HepG2 (cell line): ENCODE data around the gene BLOC1S2.

ENCODE experiments used
- ELF4 ChIP-seq: sonication (generic); formaldehyde crosslinking; IDR thresholded peaks from 2 replicates; pipeline ENCODE4 v1.5.0; 2020; ENCODE audit warnings: missing genetic modification reagents, mild to moderate bottlenecking, moderate library complexity, borderline replicate concordance
- KLF13 ChIP-seq: sonication (generic); formaldehyde crosslinking; IDR thresholded peaks from 2 replicates; pipeline ENCODE4 v1.4.0; 2020; ENCODE audit warnings: mild to moderate bottlenecking, missing genetic modification reagents
- MTA3 ChIP-seq: sonication (generic); formaldehyde crosslinking; IDR thresholded peaks from 2 replicates; pipeline ENCODE4 v1.4.0; 2020; ENCODE audit warnings: missing genetic modification reagents
- POLR2A ChIP-seq, 2 experiments: IDR thresholded peaks; 2 replicates each; pipeline ENCODE4 v1.6.1; 2011; ENCODE audit warnings: low read depth in 2 of 2, low read length in 2 of 2, mild to moderate bottlenecking in 1 of 2, moderate library complexity in 1 of 2; ENCODE audit not compliant: insufficient read depth in 1 of 2
- REL ChIP-seq: sonication (generic); formaldehyde crosslinking; conservative IDR thresholded peaks from 2 replicates; pipeline ENCODE4 v1.8.0; 2022; ENCODE audit warnings: mild to moderate bottlenecking, missing genetic modification reagents, moderate library complexity
- SIN3A ChIP-seq: IDR thresholded peaks from 2 replicates; pipeline ENCODE4 v1.6.1; 2011; ENCODE audit warnings: low read depth, mild to moderate bottlenecking, control low read depth, low read length, borderline replicate concordance
- YY1 ChIP-seq: IDR thresholded peaks from 2 replicates; pipeline ENCODE4 v1.6.1; 2011; ENCODE audit warnings: low read length, low read depth, moderate library complexity, mild to moderate bottlenecking; ENCODE audit not compliant: insufficient read depth, insufficient replicate concordance
- ZFP82 ChIP-seq: sonication (generic); formaldehyde crosslinking; IDR thresholded peaks from 2 replicates; pipeline ENCODE4 v1.5.1; 2020; ENCODE audit warnings: mild to moderate bottlenecking, missing genetic modification reagents, borderline replicate concordance
- TF ChIP-seq, protein P1 (sequence below): sonication (generic); formaldehyde crosslinking; IDR thresholded peaks from 2 replicates; pipeline ENCODE4 v1.5.0; 2020; ENCODE audit warnings: mild to moderate bottlenecking, missing genetic modification reagents, moderate library complexity

- TF ChIP-seq REL (CRISPR knock-in tag) (no peak), SIN3A (no peak), ZFP82 (no peak), KLF13 (CRISPR knock-in tag) (no peak), POLR2A (IDR thresholded peaks at IDR 0.05; ENCODE audit: insufficient read depth in 1 of 2, low read depth in 2 of 2, low read length in 2 of 2) (no peak), YY1 (no peak), MTA3 (CRISPR knock-in tag) (no peak), ELF4 (CRISPR knock-in tag) (no peak)
- TF ChIP-seq, protein P1, sequence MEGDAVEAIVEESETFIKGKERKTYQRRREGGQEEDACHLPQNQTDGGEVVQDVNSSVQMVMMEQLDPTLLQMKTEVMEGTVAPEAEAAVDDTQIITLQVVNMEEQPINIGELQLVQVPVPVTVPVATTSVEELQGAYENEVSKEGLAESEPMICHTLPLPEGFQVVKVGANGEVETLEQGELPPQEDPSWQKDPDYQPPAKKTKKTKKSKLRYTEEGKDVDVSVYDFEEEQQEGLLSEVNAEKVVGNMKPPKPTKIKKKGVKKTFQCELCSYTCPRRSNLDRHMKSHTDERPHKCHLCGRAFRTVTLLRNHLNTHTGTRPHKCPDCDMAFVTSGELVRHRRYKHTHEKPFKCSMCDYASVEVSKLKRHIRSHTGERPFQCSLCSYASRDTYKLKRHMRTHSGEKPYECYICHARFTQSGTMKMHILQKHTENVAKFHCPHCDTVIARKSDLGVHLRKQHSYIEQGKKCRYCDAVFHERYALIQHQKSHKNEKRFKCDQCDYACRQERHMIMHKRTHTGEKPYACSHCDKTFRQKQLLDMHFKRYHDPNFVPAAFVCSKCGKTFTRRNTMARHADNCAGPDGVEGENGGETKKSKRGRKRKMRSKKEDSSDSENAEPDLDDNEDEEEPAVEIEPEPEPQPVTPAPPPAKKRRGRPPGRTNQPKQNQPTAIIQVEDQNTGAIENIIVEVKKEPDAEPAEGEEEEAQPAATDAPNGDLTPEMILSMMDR (CRISPR knock-in tag) = peak; percentile 77
Observed at GRCh38 chr10:100303724-100304319, 17.3 kb upstream of the BLOC1S2 start.
